Left lung (tissue), 10 donors: ENCODE results near the gene CENPC. TPM values are rescaled to one million over a fixed set of nuclear protein-coding genes. Genes with fewer than 3 reads are reported as not detected.

ENCODE experiments used
- ATAC-seq: fragments of 200-7000 bp; cut with Tn5 transposase; one replicate; pipeline ENCODE4 v1.9.1; 2020; ENCODE audit warnings: moderate library complexity
- DNase-seq, 4 donors: peaks; one replicate each; pipeline ENCODE4 v3.0.0-alpha.2; 2013 to 2020
- H3K27ac ChIP-seq, 2 donors: fragments of 200-600 bp; sonication (generic) in 1 of 2; one replicate each; pipeline versions ENCODE4 v1.5.0 to v1.8.0; 2020 to 2021
- H3K27me3 ChIP-seq, 2 donors: fragments of 200-600 bp; sonication (generic) in 1 of 2; one replicate each; pipeline versions ENCODE4 v1.5.0 to v1.8.0; 2020 to 2021
- H3K36me3 ChIP-seq, 2 donors: fragments of 200-600 bp; sonication (generic) in 1 of 2; one replicate each; pipeline versions ENCODE4 v1.5.0 to v1.8.0; 2020 to 2021
- H3K4me1 ChIP-seq, 2 donors: fragments of 200-600 bp; one replicate each; pipeline ENCODE4 v1.8.0; 2021
- H3K4me3 ChIP-seq, 2 donors: fragments of 200-600 bp; sonication (generic) in 1 of 2; one replicate each; pipeline versions ENCODE4 v1.5.0 to v1.8.0; 2020 to 2021; ENCODE audit warnings: mild to moderate bottlenecking in 1 of 2
- H3K9me3 ChIP-seq, 2 donors: fragments of 200-600 bp; sonication (generic) in 1 of 2; one replicate each; pipeline versions ENCODE4 v1.5.0 to v1.8.0; 2020 to 2021
- CTCF ChIP-seq, 2 donors: fragments of 200-600 bp; sonication (generic) in 1 of 2; IDR thresholded peaks; one replicate each; pipeline versions ENCODE4 v1.5.0 to v1.8.0; 2021; ENCODE audit warnings: antibody characterized with exemption in 2 of 2
- intact Hi-C, 2 donors: fragments of 100-400 bp; cut with DNase I; formaldehyde crosslinking; loops; one replicate each; pipeline versions ENCODE4 v1.11.2 to v1.14.2; 2022
- polyA plus RNA-seq, 6 donors: library from polyadenylated mRNA; unstranded; fragments of 120-200 nt; gene quantifications; one replicate each; pipeline ENCODE4 v1.2.1, GENCODE V29; 2013; ENCODE audit not compliant: insufficient read length in 6 of 6
- total RNA-seq, 2 donors: library from RNA; stranded (reverse); fragmentation: NEBNext Ultra II Directional; extraction: Animal tissue kit (Norgen Biotek cat#: 25700); gene quantifications; one replicate each; pipeline ENCODE4 v1.2.1, GENCODE V29; 2021
- donor health status: DM: no; HTN: yes; CAD: no.
- donor health status: DM: no; HTN: no; CAD: no.

The CENPC gene
- total and polyA plus RNA-seq, 8 donors, result 16.1 to 41.5 (median 31.4) TPM

GRCh38 chr4:67438975-67439374 lies 106.3 kb downstream of the CENPC start:
- Histone ChIP-seq H3K9me3 (no peaks in the 10 kb centered on the region), H3K27me3 (no peaks in the 10 kb centered on the region), H3K4me1 (no peaks in the 10 kb centered on the region), H3K27ac (no peak overlapping the region), H3K36me3 (no peaks in the 10 kb centered on the region), H3K4me3 (no peak overlapping the region)
- no peak for TF ChIP-seq CTCF (IDR thresholded peaks at IDR 0.05)
- intact Hi-C loops, result no loop called here
- DNase-seq, result no peak
- ATAC-seq, result no peak

DNA sequence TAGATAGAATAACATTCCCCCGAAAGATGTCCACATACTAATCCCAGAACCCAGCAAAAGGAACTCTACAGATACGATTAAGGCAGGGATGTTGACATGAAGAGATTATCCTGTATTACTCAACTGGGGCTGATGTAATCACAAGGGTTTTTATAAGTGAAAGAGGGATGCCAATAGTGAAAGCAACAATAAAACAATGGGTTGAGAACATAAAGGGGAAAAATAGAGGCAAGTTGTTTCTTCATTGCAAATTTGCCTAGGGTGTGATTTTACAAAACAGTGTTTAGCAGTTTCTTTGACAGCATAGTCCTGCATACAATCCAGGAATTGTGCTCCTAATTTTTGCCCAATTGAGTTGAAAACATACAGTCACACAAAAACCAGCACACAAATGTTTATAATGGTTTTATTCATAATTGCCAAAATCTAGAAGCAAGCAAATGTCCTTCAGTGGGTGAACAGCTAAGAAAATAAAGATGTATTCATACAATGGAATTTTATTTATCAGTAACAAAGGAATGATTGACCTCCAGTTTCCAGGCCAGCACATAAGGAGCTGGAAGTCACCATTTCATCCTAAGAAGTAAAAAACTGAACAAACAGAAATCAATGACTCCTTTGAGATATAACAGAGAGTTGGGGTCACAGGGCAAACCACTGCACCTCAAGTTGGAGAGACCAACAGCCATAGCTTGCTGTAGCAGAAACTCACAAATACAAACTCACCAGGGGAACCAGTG lies 107.2 kb downstream of the CENPC start:
- Histone ChIP-seq H3K4me1 (no peaks in the 10 kb centered on the region), H3K27me3 (no peaks in the 10 kb centered on the region), H3K9me3 (no peaks in the 10 kb centered on the region), H3K4me3 (no peak overlapping the region), H3K27ac (no peak overlapping the region), H3K36me3 (no peaks in the 10 kb centered on the region)
- no peak for DNase-seq
- ATAC-seq, result no peak
- intact Hi-C loops, result no loop called here
- TF ChIP-seq CTCF (IDR thresholded peaks at IDR 0.05), result no peak

- no peaks in the 10 kb centered on the region for H3K36me3 ChIP-seq
- H3K4me1 ChIP-seq, result no peaks in the 10 kb centered on the region
- intact Hi-C loops, result no loop called here
- H3K27ac ChIP-seq, result no peak overlapping the region
- H3K27me3 ChIP-seq, result no peaks in the 10 kb centered on the region
- H3K9me3 ChIP-seq, result no peaks in the 10 kb centered on the region
- TF ChIP-seq CTCF (IDR thresholded peaks at IDR 0.05), result no peak
- no peak for DNase-seq
- H3K4me3 ChIP-seq, result no peak overlapping the region
- ATAC-seq, result no peak
Observed at GRCh38 chr4:67436742-67437141, 108.6 kb downstream of the CENPC start.

DNA sequence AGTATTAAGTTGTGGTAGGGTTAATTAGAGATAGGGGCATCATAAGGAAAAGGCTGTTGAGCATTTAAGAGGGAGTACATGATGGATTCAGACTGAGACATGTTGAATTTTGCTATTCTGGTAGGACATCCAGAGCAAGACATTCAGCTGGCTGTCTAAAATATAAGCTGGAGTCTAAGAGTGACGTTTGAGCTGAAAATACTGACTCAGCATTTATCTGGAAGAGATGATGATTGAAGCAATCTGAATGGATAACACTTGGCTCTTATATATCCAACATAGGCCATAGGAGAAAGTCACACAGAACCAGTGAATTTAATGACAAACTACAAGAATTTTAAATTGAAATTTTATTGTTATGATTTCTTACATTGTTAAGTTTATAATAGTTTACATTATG lies 114.3 kb downstream of the CENPC start:
- H3K4me1 ChIP-seq, result no peaks in the 10 kb centered on the region
- no peaks in the 10 kb centered on the region for H3K9me3 ChIP-seq
- intact Hi-C loops, result no loop called here
- H3K4me3 ChIP-seq, result no peak overlapping the region
- H3K27ac ChIP-seq, result no peak overlapping the region
- no peaks in the 10 kb centered on the region for H3K36me3 ChIP-seq
- no peak for TF ChIP-seq CTCF (IDR thresholded peaks at IDR 0.05)
- no peaks in the 10 kb centered on the region for H3K27me3 ChIP-seq
- DNase-seq (no peak), ATAC-seq (no peak)

- intact Hi-C loops, result no loop called here
- H3K27ac ChIP-seq, result no peak overlapping the region
- no peaks in the 10 kb centered on the region for H3K36me3 ChIP-seq
- H3K27me3 ChIP-seq, result no peaks in the 10 kb centered on the region
- no peak for ATAC-seq
- no peak overlapping the region for H3K4me3 ChIP-seq
- H3K4me1 ChIP-seq, result no peaks in the 10 kb centered on the region
- TF ChIP-seq CTCF (IDR thresholded peaks at IDR 0.05), result no peak
- DNase-seq, result no peak
- H3K9me3 ChIP-seq, result no peaks in the 10 kb centered on the region
Observed at GRCh38 chr4:67428819-67429218, 116.5 kb downstream of the CENPC start.

Other genes with a start within 250 kb of the CENPC start
- gene STAP1, start 13.2 kb upstream of the CENPC start, total RNA-seq, result under 1 TPM; 0.47 to 0.50 TPM
- under 1 TPM in 5 of 6 donors, not detected in 1; 0.10 to 0.30 (median 0.18) TPM for gene STAP1, start 13.2 kb upstream of the CENPC start, polyA plus RNA-seq
- 10 to 100 TPM; 57.6 to 62.6 TPM for gene UBA6, start 155.7 kb upstream of the CENPC start, total RNA-seq
- 10 to 100 TPM; 61.6 to 80.9 (median 64.8) TPM for gene UBA6, start 155.7 kb upstream of the CENPC start, polyA plus RNA-seq
- gene GNRHR, start 208.9 kb upstream of the CENPC start, total RNA-seq, result not detected
- gene GNRHR, start 208.9 kb upstream of the CENPC start, polyA plus RNA-seq, result 1 to 10 TPM in 1 of 6 donors, under 1 TPM in 5; 0.66 to 1.3 (median 0.72) TPM